Stimulated activated CD8-positive, alpha-beta memory T cell treated with anti-CD3 and anti-CD28 coated beads, Interleukin-15, amount 100 ng/mL, for 24 hours (primary cell): ENCODE measurements around the gene COX19.
"Not testable (repeated sequence)": the region's sequence is repeated elsewhere in the genome, so short reads cannot be mapped to it uniquely, and the experiment has no call there.

Source experiments
- DNase-seq: peaks from one replicate; pipeline ENCODE4 v3.0.0-alpha.2; 2020; ENCODE audit warnings: low read depth

COX19 gene

DNA sequence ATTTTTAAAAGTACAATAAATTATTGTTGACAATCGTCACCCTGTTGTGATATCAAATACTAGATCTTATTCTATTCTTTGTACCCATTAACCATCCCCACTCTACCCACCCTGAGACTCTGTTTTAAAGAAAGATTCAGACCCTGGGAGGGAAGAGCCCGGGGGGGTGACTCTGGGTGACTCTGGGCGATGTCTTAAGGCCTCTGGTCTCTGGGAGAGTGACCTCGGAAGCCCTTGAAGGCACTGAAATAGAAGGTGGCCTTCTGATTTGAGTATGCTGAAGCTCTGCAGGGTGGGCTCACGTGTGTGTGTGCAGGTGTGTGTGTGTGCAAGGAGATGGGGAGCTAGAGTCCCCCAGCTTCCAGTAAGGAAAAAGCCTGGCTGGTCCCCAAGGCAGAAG lies 30.6 kb downstream of the COX19 start:
- DNase-seq, result no peak

DNA sequence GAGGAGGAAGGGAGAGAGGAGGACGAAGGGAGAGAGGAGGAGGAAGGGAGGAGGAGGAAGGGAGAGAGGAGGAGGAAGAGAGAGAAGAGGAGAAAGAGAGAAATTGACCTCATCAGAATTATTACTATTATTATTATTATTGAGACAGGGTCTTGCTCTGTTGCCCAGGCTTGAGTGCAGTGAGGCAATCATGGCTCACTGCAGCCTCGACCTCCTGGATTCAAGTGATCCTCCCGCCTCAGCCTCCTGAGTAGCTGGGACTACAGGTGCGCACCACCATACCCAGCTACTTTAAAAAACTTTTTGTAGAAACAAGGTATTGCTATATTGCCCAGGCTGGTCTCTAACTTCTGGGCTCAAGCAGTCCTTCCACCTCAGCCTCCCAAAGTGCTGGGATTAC lies 31.6 kb downstream of the COX19 start:
- DNase-seq, result not testable (repeated sequence)

DNA sequence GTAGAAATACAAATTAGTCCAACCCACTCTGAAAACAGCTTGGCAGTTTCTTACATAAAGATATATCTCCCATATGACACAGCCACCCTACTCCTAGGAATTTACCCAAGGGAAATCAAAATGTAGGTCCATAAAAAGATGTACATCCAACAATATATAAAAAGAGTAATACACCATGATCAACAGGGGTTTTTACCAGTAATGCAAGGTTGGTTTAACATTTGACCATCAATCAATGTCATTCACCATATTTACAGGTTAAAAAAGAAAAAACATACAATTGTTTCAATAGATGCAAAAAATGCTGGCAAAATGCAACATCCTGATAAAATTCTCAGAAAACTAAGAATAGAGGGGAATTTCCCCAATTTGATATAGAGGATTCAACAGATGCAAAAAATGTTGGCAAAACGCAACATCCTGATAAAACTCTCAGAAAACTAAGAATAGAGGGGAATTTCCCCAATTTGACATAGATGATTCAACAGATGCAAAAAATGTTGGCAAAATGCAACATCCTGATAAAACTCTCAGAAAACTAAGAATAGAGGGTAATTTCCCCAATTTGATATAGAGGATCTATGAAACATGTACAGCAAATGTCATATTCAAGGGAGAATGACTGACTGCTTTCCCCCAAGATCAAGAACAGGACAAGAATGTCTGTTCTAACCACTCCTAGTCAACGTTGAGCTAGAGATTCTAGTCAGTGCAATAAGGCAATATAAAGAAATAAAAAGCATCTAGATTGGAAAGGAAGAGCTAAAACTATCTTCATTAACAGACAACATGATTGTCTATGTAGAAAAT lies 34.5 kb downstream of the COX19 start:
- no peak for DNase-seq

DNA sequence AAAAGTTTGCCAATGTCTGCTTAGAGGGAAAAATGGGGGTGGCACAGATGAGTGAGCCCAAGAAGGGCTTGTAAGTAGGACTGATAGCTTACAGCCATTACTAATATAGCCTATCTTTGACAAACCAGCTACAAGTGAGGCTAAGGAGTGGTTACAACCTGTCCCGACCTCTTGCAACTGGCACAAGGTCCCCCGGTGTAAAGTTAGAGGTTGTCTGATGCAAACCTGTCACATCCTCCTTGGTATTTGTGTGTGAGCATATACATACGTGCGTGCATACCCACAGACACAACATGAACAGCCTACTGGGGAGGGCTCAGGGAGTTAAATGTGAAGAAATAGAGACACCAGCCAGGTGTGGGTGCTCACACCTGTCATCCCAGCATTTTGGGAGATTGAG lies 35.5 kb downstream of the COX19 start:
- DNase-seq, result no peak

DNA sequence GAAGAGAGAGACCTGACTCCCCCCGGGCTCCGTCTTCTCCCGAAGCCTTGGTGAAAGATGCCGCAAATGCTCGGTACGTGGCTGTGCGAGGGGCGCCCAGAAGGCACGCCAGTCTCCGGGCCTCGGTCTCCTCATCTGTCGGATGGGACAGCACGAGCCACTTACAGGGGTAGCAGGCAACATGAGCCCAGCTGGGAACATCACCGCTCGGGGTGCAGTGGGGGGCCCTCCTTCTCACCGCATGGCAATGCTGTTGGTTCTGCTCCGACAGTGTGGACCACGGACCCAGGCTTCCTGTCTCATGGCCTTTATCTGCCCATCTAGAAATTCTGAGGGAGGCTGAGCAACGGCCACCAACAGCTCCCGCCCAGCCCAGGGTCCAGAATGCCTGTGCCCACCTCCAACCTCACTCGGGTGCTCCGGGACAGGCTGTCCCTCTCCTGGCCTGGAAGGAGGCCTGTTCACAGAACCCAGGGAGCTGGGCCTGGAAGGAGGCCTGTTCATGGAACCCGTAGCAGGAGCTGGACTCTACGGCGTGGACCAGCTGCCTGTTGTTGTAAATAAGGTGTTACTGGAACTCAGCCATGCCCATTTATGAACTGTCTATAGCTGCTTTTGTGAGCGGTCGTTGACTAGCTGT lies 36.7 kb downstream of the COX19 start:
- no peak for DNase-seq

DNA sequence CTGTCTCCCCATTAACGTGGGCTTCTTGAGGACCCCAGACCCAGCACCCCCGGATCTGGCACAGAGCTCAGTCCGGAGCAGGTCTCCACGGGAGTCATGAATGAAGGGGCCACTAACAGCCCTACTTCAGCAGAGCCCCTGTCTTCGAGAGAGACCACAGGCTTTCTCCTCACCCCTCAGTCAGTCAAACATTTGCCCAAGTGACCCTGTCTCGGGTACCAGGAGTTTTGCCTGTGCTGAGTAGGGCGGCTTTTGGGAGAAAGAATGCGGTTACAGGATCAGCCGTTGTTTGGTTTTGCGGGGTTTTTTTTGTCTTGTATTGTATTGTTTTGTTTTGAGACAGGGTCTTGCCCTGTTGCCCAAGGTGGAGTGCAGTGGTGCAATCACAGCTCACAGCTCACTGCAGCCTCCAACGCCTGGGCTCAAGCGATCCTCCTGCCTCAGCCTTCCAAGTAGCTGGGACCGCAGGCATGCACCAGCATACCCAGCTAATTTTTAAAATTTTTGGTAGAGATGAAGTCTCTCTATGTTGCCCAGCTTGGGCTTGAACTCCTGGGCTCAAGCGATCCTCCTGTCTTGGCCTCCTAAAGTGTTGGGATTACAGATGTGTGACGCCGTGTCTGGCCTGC lies 37.4 kb downstream of the COX19 start:
- DNase-seq, result no peak

DNA sequence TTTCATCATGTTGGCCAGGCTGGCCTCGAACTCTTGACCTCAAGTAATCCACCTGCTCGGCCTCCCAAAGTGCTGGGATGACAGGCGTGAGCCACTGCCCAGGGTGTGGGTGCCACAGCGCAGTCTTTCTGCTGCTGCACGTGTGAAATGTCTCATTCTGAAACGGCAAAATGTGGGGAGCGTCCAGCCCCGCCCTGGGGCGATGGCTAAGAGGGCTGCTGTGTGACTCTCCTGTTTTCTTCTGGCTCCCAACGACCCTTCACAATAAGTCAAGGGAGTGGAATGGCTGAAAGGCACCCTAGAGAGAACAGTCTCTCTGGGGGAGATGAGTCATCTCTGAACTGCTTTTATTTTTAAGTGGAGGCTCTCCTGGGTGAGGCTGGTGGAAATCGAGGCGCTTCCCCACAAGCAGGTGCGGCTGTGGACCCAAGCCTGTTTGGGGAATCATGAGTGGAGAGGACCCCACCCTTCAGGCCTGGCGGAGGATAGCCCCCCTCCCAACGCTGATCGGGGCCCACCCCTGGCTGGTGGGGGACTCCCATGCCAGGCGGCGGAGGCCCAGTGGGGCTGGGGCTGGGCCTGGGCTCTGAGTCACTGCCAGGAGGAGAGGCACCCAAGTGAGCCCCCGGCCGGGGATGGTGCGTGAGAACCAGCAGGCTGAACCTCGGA lies 38.8 kb downstream of the COX19 start:
- DNase-seq, result no peak

DNA sequence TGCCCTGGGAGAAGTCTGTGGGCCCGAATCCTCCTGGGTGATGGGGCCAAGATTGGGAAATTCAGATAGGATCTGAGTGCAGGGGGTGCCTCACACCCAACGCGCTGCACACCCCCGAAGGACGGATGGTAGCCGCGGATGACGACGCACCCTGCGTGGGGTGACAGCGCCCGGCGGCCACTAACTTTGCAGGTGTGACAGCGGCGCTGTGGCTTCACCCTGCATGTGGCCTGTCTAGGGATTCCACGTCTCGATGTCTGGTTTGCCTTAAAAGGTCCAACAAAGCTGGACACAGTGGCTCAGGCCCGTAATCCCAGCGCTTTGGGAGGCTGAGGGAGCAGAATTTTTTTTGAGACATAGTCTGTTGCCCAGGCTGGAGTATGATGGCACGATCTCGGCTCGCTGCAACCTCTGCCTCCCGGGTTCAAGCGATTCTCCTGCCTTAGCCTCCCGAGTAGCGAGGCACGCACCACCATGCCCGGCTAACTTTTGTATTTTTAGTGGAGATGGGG lies 39.4 kb downstream of the COX19 start:
- no peak for DNase-seq

DNA sequence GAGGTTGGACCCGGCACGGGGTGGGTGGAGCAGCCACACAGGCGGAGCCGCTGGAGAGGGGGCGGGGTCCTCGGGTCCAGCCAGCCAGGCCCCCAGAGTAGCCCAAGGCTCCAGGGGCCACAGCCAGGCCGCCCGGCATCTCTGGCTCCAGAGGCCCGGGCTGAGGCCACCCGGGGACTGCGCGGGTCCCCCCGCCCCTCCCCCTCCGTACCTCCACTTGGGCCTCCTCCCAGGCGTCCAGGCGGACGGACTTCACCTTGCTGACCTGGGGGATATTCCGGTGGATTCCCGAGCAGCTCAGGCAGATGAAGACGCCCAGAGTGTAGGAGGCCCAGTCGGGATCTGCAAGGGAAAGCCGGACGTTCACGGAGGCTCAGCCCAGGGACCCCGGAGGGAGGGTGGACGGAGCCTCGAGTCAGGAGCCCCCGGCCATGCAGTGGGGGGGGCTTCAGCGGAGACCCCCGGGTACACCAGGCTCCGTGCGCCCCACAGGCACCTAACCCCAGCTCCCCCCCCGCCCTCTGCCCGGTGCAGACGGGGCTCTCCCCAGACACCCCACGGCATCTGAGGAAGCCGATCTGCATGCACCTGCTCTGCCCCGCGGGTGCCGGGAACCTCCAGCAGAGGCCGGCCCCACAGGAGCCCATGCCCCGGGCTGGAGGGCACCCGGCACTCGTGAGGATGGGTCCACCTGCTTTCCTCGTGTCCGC lies 40.0 kb downstream of the COX19 start:
- no peak for DNase-seq

DNA sequence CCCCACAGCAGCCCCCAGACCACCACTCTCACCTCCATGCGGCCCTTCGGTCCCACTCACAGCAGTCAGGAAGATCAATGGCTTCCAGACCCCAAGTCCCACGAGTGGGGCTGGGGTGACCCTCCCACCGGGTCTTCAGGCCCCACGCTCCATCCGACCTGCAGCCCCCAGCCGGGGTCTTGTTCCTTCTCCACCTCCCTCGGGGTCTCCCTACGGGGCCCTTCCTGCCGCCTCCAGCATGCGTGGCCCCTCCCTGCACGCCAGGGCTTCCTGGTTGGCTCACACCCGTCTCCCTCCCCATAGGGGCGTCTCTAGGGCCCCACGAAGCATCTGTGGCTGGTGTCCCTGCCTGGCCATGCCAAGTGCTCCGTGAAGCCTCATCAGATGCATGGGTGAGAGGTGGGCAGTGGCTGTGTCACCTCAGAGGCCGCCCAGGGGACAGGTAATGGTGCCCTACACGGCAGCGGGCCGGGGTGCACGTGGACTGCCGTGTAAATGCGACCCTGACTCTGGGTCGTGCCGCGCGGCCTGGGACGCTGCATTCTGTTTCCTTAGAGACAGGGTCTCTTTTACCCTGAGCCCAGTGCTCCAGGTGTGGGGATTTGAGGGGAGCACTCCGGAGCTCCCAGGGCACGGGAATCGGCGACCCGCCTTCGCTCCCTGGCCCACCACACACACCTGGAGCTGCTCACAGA lies 40.7 kb downstream of the COX19 start:
- no peak for DNase-seq

DNA sequence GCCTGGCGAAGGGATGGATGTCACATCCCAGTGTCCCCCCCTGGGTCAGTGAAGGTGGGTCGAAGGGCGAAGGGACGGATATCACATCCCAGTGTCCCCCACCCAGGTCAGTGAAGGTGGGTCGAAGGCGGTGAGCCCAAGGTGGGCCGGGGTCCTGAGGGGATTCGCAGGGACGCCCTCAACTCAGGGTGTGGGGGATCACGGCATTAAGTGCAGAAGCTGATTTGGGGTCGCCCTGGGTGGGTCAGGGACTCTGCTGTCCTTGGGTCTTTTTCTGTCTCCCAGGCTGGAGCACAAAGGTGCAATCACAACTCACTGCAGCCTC lies 42.7 kb downstream of the COX19 start:
- no peak for DNase-seq

DNA sequence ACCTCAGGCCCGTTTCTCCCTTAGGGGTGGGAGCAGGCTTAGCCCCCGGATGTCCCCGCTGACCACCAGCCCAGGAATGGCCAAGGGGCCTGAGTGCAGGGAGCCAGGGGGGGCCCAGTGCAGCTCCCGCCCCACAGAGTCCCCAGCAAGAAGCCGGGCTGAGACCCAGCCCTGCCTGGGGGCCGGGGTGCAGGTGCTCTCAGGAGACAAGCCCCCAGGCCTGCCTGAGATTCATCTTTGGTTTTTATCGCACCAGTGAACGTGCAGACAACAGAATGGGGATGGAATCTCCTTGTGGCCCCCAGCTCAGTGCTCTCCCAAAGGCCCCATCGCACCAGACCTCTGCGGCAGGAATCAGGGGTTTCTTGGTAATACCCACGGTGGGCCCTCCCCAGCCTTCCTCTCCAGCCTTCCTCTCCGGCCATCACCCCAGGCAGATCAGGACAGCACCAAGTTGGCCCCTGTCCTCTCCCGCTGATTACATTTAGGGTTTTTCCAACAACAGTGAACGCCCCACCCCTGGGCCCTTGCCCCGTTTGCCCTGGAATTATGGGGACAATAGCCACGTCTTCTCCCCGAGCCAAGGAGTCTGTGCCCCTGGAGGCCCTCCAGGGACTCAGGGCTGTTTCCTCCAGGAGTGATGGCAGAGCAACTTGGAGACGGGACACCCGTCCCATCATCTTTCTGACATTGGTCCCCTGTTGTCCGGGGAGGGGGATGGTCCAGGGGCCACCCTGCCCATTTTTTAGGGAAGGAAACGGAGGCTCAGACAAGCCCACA lies 43.3 kb downstream of the COX19 start:
- DNase-seq, result no peak

DNA sequence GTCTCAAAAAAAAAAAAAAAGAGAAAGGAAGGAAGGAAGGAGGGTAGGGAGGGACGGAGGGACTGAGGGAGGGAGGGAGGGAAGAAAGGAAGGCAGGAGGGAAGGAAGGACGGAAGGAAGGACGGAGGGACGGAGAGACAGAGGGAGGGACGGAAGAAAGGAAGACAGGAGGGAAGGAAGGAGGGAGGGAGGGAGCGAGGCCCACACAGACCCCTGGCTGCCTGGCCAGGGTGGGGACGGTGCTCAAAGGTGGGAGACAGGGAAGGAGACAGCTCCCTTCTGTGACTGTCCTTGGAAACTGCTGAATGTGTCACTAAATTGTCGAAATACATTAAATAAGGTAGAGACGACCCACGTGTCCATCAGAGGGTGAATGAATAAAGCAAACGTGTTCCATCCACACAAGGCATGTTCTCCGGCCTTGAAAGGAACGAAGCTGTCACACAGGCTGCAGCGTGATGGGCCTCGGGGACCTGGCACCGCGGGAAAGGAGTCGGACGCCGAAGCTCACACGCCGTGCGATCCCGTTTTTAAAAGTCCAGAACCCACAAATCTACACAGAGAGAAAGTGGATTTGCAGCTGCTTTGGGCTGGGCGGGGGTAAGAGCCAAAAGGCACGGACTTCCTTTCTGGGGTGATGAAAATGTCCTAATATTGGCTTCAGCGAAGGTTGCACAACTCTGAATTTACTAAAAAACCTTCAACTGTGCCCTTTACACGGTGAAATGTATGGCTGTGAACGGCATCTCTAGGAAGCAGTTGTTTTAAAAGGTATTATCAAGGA lies 44.2 kb downstream of the COX19 start:
- no peak for DNase-seq

DNA sequence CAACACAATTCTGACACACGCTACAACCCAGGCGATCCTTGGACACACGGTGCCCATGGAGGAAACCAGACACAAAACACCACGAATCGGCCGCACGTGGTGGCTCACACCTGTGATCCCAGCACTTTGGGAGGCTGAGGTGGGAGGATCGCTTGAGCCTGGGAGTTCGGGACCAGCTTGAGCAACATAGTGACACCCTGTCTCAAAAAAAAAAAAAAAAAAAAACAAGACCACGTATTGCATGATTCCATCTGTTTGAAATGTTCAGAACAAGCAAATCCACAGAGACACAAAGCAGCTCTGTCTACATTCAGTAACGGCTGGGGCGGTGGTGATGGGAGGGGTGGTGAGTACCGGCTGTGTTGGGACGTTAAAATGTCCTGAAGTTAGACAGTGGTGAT lies 46.0 kb downstream of the COX19 start:
- DNase-seq, result no peak

DNA sequence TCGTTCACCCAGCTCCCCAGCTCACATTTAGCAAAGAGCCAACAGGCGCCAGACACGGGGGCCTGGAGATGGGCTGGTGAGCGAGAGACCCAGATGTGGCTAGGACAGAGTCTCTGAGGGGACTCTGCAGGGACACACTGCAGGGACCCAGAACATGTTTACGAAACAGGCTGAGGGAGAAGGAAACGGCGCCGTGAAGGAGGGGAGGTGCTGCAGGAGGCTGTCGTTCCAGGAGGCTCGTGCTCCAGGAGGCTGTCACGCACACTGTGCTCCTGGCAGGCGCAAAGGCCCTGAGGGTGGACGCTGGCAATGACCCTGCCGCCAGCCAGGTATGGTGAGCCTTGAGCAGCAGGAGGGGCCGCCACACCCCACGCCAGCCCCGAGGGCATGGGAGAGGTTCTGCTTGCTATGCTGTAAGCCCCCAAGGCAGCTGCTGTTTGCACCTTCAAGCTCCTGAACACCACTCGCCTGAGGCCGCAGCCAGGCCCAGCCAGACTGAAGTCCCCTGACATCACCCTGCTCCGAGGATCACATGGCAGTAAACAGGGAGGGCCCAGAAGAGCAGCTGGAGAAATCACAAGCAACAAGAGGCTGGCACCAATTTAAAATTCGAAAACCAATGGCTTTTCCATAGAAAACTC lies 48.2 kb downstream of the COX19 start:
- DNase-seq, result no peak

DNA sequence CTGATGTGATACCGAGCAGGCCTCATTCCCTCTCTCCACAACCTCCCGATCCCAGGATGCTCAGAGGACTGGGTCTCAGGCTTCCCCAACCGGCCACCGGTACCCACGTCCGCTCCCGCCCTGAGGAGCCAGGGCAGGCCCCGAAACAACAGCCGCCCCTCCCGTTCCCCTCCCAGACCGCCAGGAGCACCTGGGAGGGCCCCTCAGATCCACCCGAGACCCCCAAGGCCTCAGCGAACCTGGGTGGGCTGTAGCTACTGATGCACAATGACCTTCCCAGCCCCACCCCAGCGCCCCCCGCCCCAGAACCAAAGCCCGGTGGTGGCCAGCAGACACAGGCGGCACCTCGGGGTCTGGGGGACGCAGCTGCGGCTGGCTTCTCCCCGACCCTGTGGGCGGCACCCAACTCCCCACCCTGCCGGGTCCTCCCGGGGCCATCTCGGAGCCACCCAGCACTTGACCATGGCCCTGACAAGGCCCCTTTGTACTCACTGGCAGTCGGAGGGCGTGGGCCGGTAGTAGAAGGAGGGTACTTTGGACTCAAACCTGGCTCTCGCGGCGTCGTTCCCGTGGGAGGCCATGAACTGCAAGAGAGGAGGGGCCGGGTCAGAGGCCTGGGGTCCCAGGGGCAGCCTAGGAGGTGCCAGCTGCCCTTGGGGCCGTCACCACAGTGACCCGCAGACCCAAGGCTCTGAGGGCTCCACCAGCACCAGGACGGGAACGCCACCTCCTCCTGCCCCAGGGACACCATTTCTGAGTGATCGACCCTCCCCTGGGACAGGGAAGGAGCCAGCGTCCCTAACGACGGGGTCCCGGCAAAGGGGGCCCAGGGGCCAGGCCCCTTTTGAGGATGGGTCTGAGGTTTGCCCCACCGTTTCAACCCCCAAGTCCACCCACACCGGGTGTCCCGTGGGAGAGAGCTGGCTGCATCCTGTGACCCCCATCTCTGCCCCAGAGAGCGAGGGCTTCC lies 49.0 kb downstream of the COX19 start:
- no peak for DNase-seq

DNA sequence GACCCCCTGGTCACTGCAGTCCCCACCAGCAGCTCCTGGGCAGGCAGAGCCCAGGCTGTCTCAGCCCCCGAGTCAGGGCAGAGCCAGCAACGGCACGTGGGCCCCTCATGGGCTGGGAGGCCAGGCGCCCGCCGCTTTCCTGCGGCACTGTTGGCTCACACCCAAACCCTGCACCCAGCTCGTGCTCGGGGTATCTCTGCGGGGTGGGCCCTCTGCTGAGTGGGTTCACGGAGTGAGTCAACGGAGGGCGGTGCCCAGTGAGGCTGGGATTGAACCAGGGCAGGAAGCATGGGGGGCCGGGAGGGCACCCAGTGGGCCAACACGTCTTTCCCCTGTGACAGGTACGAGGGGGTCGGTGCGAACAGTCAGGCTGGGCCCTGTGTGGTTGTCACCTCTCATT lies 49.7 kb downstream of the COX19 start:
- peak; percentile 52 for DNase-seq

DNA sequence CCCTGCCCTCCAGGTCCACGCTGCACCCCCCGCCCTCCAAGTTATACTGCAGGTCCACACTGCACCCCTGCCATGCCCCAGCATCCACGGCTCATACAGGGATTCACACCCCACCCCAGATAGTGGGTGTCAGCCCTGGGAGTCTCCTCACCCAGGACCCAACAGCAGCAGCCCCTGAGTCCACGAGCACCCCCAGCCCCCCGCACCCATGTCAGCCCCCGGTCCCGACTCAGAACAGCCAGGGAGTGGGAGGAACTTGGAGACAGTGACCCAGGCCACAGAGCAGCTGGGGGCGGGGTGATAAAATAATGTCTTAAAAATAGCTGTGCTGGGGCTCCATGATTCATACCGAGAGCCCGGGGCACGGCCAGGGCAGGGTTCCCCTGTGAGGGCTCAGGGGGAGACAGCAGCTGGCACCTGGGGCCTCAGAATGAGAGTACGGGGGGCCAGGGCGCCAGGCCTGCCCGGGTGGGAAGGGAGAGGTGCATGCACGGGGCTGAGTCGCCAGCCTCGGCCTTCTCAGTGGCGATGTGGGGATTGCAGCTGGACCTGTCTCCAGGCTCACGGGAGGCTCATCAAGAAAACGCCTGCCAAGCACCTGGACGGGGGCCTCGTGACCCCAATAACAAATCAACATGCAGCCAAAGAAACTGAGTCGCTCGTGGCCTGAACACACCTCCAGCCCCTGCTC lies 50.7 kb downstream of the COX19 start:
- DNase-seq, result peak; percentile 40
